Activated CD4-positive, alpha-beta T cell treated with anti-CD3 and anti-CD28 coated beads, Interleukin-2, amount 10 ng/mL, durations not matched to agents 24 days and 14 days (primary cell): ENCODE data around the gene ABLIM1. TPM values are rescaled to one million over a fixed set of nuclear protein-coding genes. Genes with fewer than 3 reads are reported as not detected.
A peak's percentile ranks its signal among the peaks of the same experiment; 100 is the strongest.

Source experiments
- DNase-seq: peaks from one replicate; pipeline ENCODE4 v3.0.0; 2022
- H3K27ac Mint-ChIP-seq: one replicate; pipeline ENCODE4 v1.8.0; 2022; ENCODE audit warnings: mild to moderate bottlenecking, mixed read lengths
- H3K27me3 Mint-ChIP-seq: one replicate; pipeline ENCODE4 v1.8.0; 2022; ENCODE audit warnings: mixed read lengths
- H3K36me3 Mint-ChIP-seq: one replicate; pipeline ENCODE4 v1.8.0; 2022; ENCODE audit warnings: low read depth, mild to moderate bottlenecking, mixed read lengths
- H3K4me1 Mint-ChIP-seq: one replicate; pipeline ENCODE4 v1.8.0; 2021; ENCODE audit warnings: mixed read lengths
- H3K4me3 Mint-ChIP-seq: one replicate; pipeline ENCODE4 v1.8.0; 2022; ENCODE audit warnings: mild to moderate bottlenecking, moderate library complexity, mixed read lengths
- H3K9me3 Mint-ChIP-seq: one replicate; pipeline ENCODE4 v1.8.0; 2021; ENCODE audit warnings: mixed read lengths
- intact Hi-C: fragments of 100-400 bp; cut with micrococcal nuclease; formaldehyde crosslinking; loops from one replicate; pipeline ENCODE4 v1.15.1; 2023
- total RNA-seq: library from RNA; stranded (reverse); gene quantifications from 2 replicates; pipeline ENCODE4 v1.2.3, GENCODE V29; 2022

The ABLIM1 gene
- total RNA-seq, 1 donor from 2014 or later = 16.5 TPM

DNA sequence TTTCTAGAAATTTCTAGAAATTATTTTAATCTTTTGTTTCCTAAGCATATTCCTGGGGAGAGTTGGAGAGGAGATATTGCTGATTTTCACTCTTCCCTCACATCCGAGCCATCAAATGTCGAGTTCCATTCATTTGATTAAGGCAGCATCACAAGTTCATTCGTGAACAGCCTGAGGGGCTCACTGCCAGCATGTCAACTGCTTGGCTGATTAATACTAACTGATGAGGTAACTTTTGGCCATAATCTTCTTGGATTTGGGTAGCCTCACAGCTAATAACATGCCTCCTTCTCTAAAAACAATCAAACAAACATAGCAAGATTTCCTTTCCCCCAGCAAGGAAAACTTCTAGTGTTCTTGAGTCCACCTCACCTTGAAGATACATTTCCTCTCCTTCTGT lies 166.7 kb downstream of the ABLIM1 start:
- no peaks in the 10 kb centered on the region for H3K27me3 Mint-ChIP-seq
- intact Hi-C loops = no loop called here
- no peak overlapping the region for H3K4me3 Mint-ChIP-seq
- peaks cover 5% of the 10 kb centered on the region for H3K9me3 Mint-ChIP-seq
- no peak overlapping the region for H3K27ac Mint-ChIP-seq
- DNase-seq = no peak
- H3K36me3 Mint-ChIP-seq = peaks cover 46% of the 10 kb centered on the region
- peaks cover 50% of the 10 kb centered on the region for H3K4me1 Mint-ChIP-seq

- Mint-ChIP-seq H3K27me3 (no peaks in the 10 kb centered on the region), H3K9me3 (no peaks in the 10 kb centered on the region), H3K4me3 (no peak overlapping the region), H3K36me3 (peaks cover 49% of the 10 kb centered on the region), H3K27ac (no peak overlapping the region), H3K4me1 (peaks cover 41% of the 10 kb centered on the region)
- intact Hi-C loops = no loop called here
- no peak for DNase-seq
These were observed 168.4 kb downstream of the ABLIM1 start for GRCh38 chr10:114489521-114490310.

- Mint-ChIP-seq H3K4me1 (peaks cover 36% of the 10 kb centered on the region), H3K36me3 (peaks cover 60% of the 10 kb centered on the region)
These were observed 170.1 kb downstream of the ABLIM1 start for GRCh38 chr10:114487815-114488536.

DNA sequence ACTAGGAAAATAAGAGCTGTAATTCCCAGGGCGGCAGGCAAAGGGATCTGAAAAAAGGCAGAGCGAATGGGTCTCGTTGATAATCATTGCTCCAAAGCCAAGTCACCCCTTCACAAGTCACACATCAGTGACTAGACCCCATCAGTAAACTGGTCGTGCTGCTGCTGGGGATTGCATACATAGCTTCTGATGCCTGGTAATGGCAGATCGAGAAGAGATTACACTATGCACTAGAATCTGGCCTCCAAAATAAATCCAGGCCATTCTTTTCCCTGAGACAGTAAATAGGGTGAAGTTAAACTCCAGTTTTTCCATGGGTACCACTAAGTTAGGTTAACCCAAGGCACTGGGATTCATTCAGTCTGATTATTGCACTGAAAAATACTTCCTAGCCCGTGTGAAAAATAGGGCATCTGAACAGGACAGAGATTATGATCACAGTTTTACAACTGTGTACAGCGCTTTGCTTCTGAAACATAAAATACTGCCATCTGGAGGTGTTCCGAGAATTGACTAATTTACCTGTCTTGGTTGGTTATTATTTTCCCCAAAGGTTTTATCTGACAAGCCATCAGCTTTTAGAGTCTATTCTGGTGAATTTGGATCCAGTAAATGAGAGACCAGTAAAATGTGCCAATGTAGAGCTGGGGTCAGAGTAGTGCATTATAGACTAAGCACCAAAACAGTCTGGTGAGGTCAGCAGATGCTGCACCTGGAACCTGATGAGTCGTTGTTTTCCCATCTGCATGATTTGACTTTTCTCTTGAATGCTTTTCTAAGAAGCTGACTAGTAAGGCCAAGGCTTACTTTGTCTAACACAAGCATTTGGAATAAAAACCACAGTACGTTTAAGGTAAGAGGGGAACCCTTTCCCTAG lies 170.9 kb downstream of the ABLIM1 start:
- Mint-ChIP-seq H3K4me1 (peaks cover 28% of the 10 kb centered on the region), H3K36me3 (peaks cover 60% of the 10 kb centered on the region), H3K27me3 (no peaks in the 10 kb centered on the region), H3K27ac (peak overlapping the region; percentile 6), H3K4me3 (no peak overlapping the region), H3K9me3 (no peaks in the 10 kb centered on the region)
- intact Hi-C loops = no loop called here
- DNase-seq = no peak

More at GRCh38 chr10:114487815-114488536, 170.1 kb downstream of the ABLIM1 start:
- no peak overlapping the region for H3K4me3 Mint-ChIP-seq
- intact Hi-C loops = no loop called here
- no peaks in the 10 kb centered on the region for H3K9me3 Mint-ChIP-seq
- DNase-seq = no peak
- H3K27ac Mint-ChIP-seq = peak overlapping the region; percentile 6
- no peaks in the 10 kb centered on the region for H3K27me3 Mint-ChIP-seq

DNA sequence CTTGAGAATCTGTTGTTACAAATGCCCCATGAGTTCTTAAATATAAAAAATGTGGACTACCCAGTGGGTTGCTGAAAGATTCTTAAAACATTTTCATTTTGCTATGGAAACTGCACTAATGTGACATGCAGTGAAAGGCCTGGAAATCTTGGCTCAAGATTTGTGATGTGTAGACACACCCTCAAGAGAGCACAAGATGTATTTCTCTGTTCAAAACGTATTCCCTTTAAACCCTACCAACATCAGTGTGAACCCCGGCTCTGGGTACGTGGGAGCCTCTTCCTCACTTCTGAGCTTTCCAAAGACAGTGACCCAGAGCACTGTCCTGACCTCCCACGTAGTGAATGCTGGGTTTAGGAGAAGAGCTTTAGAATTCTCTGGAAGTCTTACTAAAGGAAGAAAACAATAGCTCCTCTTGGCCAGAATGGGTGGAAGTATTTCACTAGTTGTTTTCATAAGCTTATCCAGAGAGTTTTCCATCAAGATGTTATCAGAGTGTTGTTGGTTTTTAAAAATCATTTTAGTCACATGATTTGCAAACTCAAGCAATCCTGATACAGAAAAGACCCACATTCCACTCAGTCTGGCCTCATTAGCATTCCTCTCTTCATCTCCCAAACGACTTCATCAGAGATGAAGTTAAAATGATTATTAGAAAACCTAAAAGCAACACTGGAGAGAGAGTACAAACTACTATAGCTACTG lies 172.2 kb downstream of the ABLIM1 start:
- no peak for DNase-seq
- Mint-ChIP-seq H3K36me3 (peaks cover 62% of the 10 kb centered on the region), H3K9me3 (no peaks in the 10 kb centered on the region), H3K4me3 (no peak overlapping the region), H3K27ac (no peak overlapping the region), H3K4me1 (peaks cover 22% of the 10 kb centered on the region), H3K27me3 (no peaks in the 10 kb centered on the region)
- intact Hi-C loops = no loop called here

GRCh38 chr10:114483575-114483974 lies 174.5 kb downstream of the ABLIM1 start:
- no peaks in the 10 kb centered on the region for H3K9me3 Mint-ChIP-seq
- intact Hi-C loops = no loop called here
- peaks cover 22% of the 10 kb centered on the region for H3K4me1 Mint-ChIP-seq
- no peak for DNase-seq
- no peak overlapping the region for H3K27ac Mint-ChIP-seq
- peaks cover 66% of the 10 kb centered on the region for H3K36me3 Mint-ChIP-seq
- no peaks in the 10 kb centered on the region for H3K27me3 Mint-ChIP-seq
- no peak overlapping the region for H3K4me3 Mint-ChIP-seq

- H3K27me3 Mint-ChIP-seq = no peaks in the 10 kb centered on the region
- H3K36me3 Mint-ChIP-seq = peaks cover 62% of the 10 kb centered on the region
- no peaks in the 10 kb centered on the region for H3K9me3 Mint-ChIP-seq
- no peak overlapping the region for H3K27ac Mint-ChIP-seq
- H3K4me3 Mint-ChIP-seq = no peak overlapping the region
- peaks cover 17% of the 10 kb centered on the region for H3K4me1 Mint-ChIP-seq
- intact Hi-C loops = no loop called here
- DNase-seq = no peak
These were observed 175.4 kb downstream of the ABLIM1 start for GRCh38 chr10:114482480-114483304.

DNA sequence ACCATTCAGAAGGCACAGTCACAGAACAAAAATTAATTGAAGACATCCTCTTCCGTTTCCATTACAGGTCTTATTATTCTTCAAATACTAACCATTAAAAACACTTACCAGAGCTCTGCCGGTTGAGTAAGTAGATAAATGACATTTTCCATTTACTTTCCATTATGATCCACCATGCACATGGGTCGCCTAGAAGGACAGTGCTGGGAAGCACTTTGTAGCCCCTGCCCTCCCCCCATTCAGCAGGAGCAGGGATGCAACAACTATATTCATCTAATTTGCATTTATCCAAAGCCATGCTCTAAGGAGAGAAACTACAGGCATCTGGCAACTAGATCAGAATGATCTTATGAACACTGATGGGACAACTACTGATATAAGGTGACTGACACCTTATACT lies 177.0 kb downstream of the ABLIM1 start:
- Mint-ChIP-seq H3K36me3 (peaks cover 47% of the 10 kb centered on the region), H3K27me3 (no peaks in the 10 kb centered on the region), H3K9me3 (no peaks in the 10 kb centered on the region), H3K27ac (no peak overlapping the region), H3K4me1 (peaks cover 6% of the 10 kb centered on the region), H3K4me3 (no peak overlapping the region)
- intact Hi-C loops = no loop called here
- no peak for DNase-seq

DNA sequence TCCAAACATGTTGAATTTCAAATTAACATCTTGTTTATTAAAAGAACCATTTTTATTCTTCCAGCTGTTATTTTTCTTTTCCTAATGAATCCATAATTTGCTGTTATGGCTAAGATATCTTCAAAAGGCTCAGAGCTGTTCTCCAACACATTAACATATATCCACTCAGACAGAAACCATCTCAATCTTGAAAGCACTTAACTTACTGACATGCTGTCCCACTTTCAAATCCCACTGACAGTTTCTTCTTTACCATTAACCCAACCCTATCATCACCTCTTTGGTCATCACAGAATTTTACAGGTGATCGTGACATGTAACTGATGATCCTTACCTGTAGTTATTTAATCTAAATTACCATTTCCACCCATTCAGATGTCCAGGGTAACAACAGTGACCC lies 178.2 kb downstream of the ABLIM1 start:
- Mint-ChIP-seq H3K27me3 (no peaks in the 10 kb centered on the region), H3K4me1 (peaks cover 9% of the 10 kb centered on the region), H3K4me3 (no peak overlapping the region), H3K9me3 (no peaks in the 10 kb centered on the region), H3K27ac (no peak overlapping the region), H3K36me3 (peaks cover 35% of the 10 kb centered on the region)
- DNase-seq = no peak
- intact Hi-C loops = no loop called here

GRCh38 chr10:114479307-114479706 lies 178.8 kb downstream of the ABLIM1 start:
- peaks cover 9% of the 10 kb centered on the region for H3K4me1 Mint-ChIP-seq
- no peak overlapping the region for H3K4me3 Mint-ChIP-seq
- H3K27me3 Mint-ChIP-seq = no peaks in the 10 kb centered on the region
- intact Hi-C loops = no loop called here
- peaks cover 31% of the 10 kb centered on the region for H3K36me3 Mint-ChIP-seq
- H3K27ac Mint-ChIP-seq = no peak overlapping the region
- H3K9me3 Mint-ChIP-seq = no peaks in the 10 kb centered on the region
- DNase-seq = no peak

- intact Hi-C loops = no loop called here
- H3K4me1 Mint-ChIP-seq = peaks cover 12% of the 10 kb centered on the region
- peaks cover 21% of the 10 kb centered on the region for H3K36me3 Mint-ChIP-seq
- no peaks in the 10 kb centered on the region for H3K9me3 Mint-ChIP-seq
- H3K4me3 Mint-ChIP-seq = no peak overlapping the region
- no peak for DNase-seq
- H3K27me3 Mint-ChIP-seq = no peaks in the 10 kb centered on the region
- no peak overlapping the region for H3K27ac Mint-ChIP-seq
These were observed 179.8 kb downstream of the ABLIM1 start for GRCh38 chr10:114478281-114478680.

DNA sequence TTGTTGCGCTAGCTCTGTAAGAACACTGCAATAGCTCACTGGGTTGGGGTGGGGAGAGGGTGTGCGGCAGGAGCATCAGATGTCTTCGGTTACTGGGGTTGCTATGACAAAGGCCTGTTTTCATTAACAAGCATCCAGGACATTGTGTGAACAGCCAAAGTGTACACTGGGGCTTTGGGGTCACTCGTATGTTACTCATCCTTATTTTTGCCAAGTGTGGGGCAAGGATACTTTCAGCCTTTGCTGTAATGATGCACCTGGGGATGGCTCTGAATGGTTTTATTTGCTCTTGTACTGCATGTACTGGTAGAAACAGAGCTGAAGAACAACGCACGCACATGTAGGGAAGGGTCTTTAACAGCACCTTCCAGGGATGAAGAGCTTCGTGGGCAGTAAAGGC lies 180.8 kb downstream of the ABLIM1 start:
- Mint-ChIP-seq H3K27ac (no peak overlapping the region), H3K4me3 (no peak overlapping the region), H3K4me1 (peaks cover 19% of the 10 kb centered on the region), H3K36me3 (peaks cover 24% of the 10 kb centered on the region), H3K27me3 (no peaks in the 10 kb centered on the region), H3K9me3 (no peaks in the 10 kb centered on the region)
- intact Hi-C loops = no loop called here
- DNase-seq = no peak

DNA sequence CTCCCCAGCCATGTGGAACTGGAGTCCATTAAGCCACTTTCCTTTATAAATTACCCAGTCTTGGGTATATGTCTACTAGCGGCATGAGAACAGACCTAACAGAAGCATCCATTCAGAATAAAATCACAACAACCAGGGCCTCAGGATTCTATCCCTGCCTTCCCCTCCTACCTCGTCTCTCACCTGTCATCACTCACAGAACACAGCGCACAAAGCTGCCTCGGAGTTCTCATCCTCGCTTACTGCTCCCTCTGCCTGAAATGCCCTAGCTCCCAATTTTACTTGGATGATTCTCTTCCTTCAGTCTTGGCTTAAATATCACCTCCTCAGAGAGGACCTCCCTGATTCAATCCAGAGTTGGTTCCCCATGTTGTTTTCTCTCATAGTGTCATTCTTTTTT lies 183.1 kb downstream of the ABLIM1 start:
- peaks cover 20% of the 10 kb centered on the region for H3K4me1 Mint-ChIP-seq
- intact Hi-C loops = loop anchor here (5.0 kb wide), 2 partner anchors 227 to 402 kb away; no protein-coding TSS in a partner anchor
- H3K4me3 Mint-ChIP-seq = no peak overlapping the region
- H3K27ac Mint-ChIP-seq = no peak overlapping the region
- H3K36me3 Mint-ChIP-seq = peaks cover 14% of the 10 kb centered on the region
- H3K9me3 Mint-ChIP-seq = no peaks in the 10 kb centered on the region
- no peaks in the 10 kb centered on the region for H3K27me3 Mint-ChIP-seq
- no peak for DNase-seq
